Measurements from ENCODE around the gene STAC3. TPM values are rescaled to one million over a fixed set of nuclear protein-coding genes. Genes with fewer than 3 reads are reported as not detected.
A peak's percentile ranks its signal among the peaks of the same experiment; 100 is the strongest.

STAC3 gene
- total and polyA plus RNA-seq, 9 of the 15 experiments (the other 6 are each of a cell fraction or from before 2014, with no cell fraction given), result 0.45 to 6.4 (median 3.3) TPM

- Histone ChIP-seq H3K9me1 (ENCODE audit: control insufficient read depth, insufficient read depth, low read length) (peaks cover 2% of the 10 kb centered on the region), H3K4me1 (replicated peaks in 1 of 2; ENCODE audit: control insufficient read depth in 2 of 2, insufficient read depth in 2 of 2, low read length in 2 of 2) (peaks cover 45 to 87% of the 10 kb centered on the region in 2 experiments), H3K27ac (ENCODE audit: extremely low read depth, low read depth, low read length) (no peak overlapping the region), H2AFZ (ENCODE audit: low read depth, low read length) (peak overlapping the region; percentile 99), H4K20me1 (replicated peaks; ENCODE audit: control insufficient read depth, insufficient read depth, low read length) (peaks cover 8% of the 10 kb centered on the region), H3K9me3 (replicated peaks; ENCODE audit: control insufficient read depth, insufficient read depth, low read depth, low read length) (no peaks in the 10 kb centered on the region), H3K79me2 (ENCODE audit: control insufficient read depth, insufficient read depth, low read length) (no peaks in the 10 kb centered on the region), H3K9ac (ENCODE audit: insufficient read depth in 1 of 2, low read depth in 2 of 2, low read length in 2 of 2) (peak overlapping the region; percentile 18 to 86; a peak in 3 of 4 replicates), H3K36me3 (ENCODE audit: control insufficient read depth, insufficient read depth, low read length) (peaks cover 26% of the 10 kb centered on the region; the same call in 2 of the 3 replicates), H3K27me3 (ENCODE audit: control insufficient read depth in 2 of 2, insufficient read depth in 2 of 2, low read length in 2 of 2) (peaks cover 2 to 23% of the 10 kb centered on the region in 2 experiments; a peak in 3 of 5 replicates), H3K4me2 (ENCODE audit: insufficient read depth, low read length) (peak overlapping the region; percentile 84), H3K4me3 (peak overlapping the region; percentile 33)
- intact Hi-C loops (cut with micrococcal nuclease) (no loop called here), in situ Hi-C loops (cut with MboI) (no loop called here)
- ATAC-seq, result peak; percentile 7
- BruUV-seq (replicated peaks), result TSS peak; percentile 46
- POLR2A ChIA-PET, result interaction anchor here (0.6 to 4.7 kb wide), 8 partner anchors 8 to 341 kb away, joined by 3 to 33 read pairs (median 3); partner anchors contain the start of gene SHMT2
- CTCF ChIA-PET (ENCODE audit: low intra/inter-chr PET ratio), result interaction anchor here (0.6 to 6.6 kb wide), 5 partner anchors 25 to 230 kb away, joined by 3 to 186 read pairs (median 3); partner anchors contain the start of gene NXPH4
- WGBS (ENCODE audit: insufficient coverage, low coverage, missing lambda C conversion rate), result 13% methylated on average over 42 of the region's 63 CpGs
- peak; percentile 68 to 74 (median 72) for DNase-seq (ENCODE audit: extremely low read depth in 1 of 4, low spot score in 3 of 4)
- FAIRE-seq, result no peak
- TF ChIP-seq TAF9B (IDR thresholded peaks at IDR 0.05; ENCODE audit: partially characterized antibody), result no peak
- peak; percentile 49 for TF ChIP-seq RBM22 (IDR thresholded peaks at IDR 0.05; ENCODE audit: low read depth, low read length, poor library complexity, severe bottlenecking)
- no peak for TF ChIP-seq ZNF584 (CRISPR knock-in tag; IDR thresholded peaks at IDR 0.05; ENCODE audit: low read depth)
- no peak for TF ChIP-seq E2F6 (IDR thresholded peaks at IDR 0.05; ENCODE audit: borderline replicate concordance in 1 of 2, extremely low read depth in 1 of 2, insufficient read depth in 1 of 2, insufficient read length in 1 of 2, low read depth in 1 of 2, low read length in 1 of 2, poor library complexity in 1 of 2, severe bottlenecking in 1 of 2)
- no peak for TF ChIP-seq MBD2 (IDR thresholded peaks at IDR 0.05; ENCODE audit: borderline replicate concordance, low read depth)
- no peak for TF ChIP-seq ETV6 (IDR thresholded peaks at IDR 0.05; ENCODE audit: borderline replicate concordance in 1 of 2, low read depth in 2 of 2, low read length in 1 of 2)
- 0 out of 2 replicates have a peak, but pooled peaks have one; percentile 25 for TF ChIP-seq ETV6 (CRISPR knock-in tag; IDR thresholded peaks at IDR 0.05; ENCODE audit: borderline replicate concordance)
- no peak for TF ChIP-seq ZHX1 (conservative IDR thresholded peaks at IDR 0.05; ENCODE audit: low read length)
- peak in 1 of 3 experiments; percentile 37; a peak in 1 of 6 replicates for TF ChIP-seq ZBTB11 (CRISPR knock-in tag; IDR thresholded peaks at IDR 0.05)
- TF ChIP-seq MAFK (IDR thresholded peaks at IDR 0.05; ENCODE audit: low read length), result no peak
- 0 out of 2 replicates have a peak, but pooled peaks have one; percentile 17 for TF ChIP-seq KDM2B (CRISPR knock-in tag; IDR thresholded peaks at IDR 0.05)
These were observed 12.8 kb downstream of the STAC3 start for GRCh38 chr12:57237932-57238853.
